Fibroblast of skin of left quadriceps (primary cell): ENCODE data around the gene RNU1-4.
"Not testable (repeated sequence)": the region's sequence is repeated elsewhere in the genome, so short reads cannot be mapped to it uniquely, and the experiment has no call there.

ENCODE experiments used
- DNase-seq, 2 experiments: peaks; one replicate each; pipeline ENCODE4 v3.0.0-alpha.2; 2013; ENCODE audit warnings: low read depth in 2 of 2

Gene RNU1-4

DNA sequence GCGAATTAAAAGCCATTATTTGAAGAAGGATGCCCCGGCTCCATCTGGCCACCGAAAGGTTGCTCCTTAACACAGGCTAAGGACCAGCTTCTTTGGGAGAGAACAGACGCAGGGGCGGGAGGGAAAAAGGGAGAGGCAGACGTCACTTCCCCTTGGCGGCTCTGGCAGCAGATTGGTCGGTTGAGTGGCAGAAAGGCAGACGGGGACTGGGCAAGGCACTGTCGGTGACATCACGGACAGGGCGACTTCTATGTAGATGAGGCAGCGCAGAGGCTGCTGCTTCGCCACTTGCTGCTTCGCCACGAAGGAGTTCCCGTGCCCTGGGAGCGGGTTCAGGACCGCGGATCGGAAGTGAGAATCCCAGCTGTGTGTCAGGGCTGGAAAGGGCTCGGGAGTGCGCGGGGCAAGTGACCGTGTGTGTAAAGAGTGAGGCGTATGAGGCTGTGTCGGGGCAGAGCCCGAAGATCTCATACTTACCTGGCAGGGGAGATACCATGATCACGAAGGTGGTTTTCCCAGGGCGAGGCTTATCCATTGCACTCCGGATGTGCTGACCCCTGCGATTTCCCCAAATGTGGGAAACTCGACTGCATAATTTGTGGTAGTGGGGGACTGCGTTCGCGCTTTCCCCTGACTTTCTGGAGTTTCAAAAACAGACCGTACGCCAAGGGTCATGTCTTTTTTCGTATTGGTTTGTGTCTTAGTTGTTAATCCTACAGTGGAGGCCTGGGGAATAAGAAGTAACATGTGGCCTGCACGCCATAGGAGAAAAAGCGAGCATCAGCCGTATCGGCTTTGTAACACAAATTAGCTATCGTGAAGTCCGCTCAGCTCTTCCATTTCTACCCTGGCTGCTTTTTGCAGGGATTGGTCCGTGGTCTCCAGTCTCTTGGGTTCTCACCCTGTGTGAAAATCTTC is at the start of gene RNU1-4:
Gene RNU1-4 (plus strand): TSS at position 470 of the 918 bp plus-strand sequence.
- not testable (repeated sequence) for DNase-seq

GRCh38 chr1:16690971-16691682 is 49.2 kb upstream of the RNU1-4 start:
- not testable (repeated sequence) for DNase-seq

DNA sequence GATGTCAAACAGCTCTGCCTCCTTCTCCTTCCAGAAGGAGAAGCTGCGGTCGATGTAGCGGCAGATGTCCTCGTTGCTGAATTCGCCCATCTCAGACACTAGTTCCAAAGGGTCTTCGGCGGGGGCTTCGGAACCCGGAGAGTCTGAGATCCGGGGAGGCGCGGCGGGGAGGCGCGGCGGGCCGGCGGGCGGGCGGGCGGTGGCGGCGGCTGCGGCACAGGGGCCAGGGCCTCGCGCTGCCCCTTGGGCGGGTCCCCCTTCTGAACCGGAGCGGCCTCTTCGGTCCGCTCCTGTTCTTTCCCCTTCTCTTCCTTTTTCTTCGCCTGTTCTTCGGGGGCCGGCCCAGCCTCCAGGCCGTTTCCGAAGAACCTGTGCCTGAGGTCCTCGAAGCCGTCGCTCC is 48.0 kb upstream of the RNU1-4 start:
- not testable (repeated sequence) for DNase-seq

- DNase-seq = not testable (repeated sequence)
These were observed 47.4 kb upstream of the RNU1-4 start for GRCh38 chr1:16692717-16693448.

DNA sequence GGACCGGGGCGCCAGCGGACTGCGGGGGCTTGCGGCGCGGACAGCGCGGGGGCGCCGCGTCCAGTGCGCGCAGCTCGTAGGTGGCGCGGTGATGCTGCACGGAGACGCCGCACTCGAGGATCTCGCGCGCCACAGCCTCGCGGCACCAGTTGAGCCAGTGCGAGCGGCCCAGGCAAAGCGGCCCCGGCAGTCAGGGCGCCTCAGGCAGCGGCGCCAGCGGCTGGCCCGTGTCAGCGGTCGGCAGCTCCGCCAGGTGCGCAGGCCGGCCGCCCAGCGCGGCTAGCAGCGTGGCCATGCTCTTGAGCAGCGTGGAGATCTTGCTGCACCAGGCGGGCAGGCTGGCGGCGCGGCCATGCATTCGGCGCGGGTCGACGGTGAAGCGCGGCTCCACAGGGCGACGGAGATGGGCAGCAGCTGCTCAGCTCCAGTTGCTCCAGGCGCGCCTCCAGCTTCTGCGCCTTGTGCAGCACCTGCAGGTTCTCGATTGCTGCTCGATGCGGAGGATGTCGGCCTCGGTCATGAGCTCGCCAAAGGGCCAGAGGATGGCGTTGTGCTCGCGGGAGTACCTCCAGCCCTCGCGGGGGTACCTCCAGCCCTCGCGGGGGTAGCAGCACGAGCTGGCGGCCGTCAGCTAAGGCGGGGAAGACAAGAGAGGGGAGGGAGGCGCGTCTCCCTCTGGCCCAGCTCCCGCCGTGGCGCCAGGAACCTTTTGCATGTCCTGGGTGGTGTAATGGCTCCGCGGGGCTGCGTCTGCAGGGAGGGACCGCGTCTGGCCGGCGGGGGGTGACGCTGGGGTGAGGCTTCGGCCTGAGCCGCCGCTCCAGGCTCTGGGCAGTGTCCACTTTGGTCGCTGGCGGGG is 46.6 kb upstream of the RNU1-4 start:
- not testable (repeated sequence) for DNase-seq

GRCh38 chr1:16694308-16694702 is 46.0 kb upstream of the RNU1-4 start:
- DNase-seq = not testable (repeated sequence)

DNA sequence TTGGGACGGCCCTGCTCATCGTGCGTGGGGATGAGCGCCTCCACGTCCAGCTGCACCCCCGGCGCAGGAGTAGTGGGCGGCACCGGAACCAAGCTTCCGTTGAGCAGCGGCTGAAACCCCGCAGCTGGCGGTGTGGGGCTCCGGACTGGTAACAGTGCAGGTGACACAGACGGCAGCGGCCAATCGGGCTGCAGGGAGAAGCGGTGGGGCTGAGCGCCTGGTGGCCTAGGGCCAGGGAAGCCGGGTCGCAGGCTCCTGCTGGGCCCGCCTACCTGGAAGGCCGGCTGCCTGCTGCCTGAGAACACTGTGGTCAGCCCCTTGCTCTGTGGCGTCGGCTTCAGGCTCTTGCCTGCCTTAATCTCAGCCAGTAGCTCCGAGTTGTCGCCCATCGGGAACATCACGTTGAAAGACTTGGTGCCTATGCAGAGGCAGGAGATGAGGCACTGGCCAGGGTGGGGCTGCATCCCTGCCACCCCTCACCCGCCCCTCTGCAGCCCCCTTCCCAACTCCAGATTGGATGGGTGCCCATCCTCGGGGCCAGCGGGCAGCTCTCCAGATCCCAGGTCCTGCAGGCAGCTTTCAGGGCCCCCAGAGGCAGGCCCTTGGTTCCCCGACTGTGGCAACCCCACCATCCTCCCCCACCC is 43.7 kb upstream of the RNU1-4 start:
- DNase-seq = not testable (repeated sequence)

- DNase-seq = not testable (repeated sequence)
These were observed 43.2 kb upstream of the RNU1-4 start for GRCh38 chr1:16697152-16697551.

GRCh38 chr1:16699440-16699839 is 40.9 kb upstream of the RNU1-4 start:
- DNase-seq = not testable (repeated sequence)

- DNase-seq = not testable (repeated sequence)
These were observed 40.0 kb upstream of the RNU1-4 start for GRCh38 chr1:16700138-16700895.

- not testable (repeated sequence) for DNase-seq
These were observed 39.1 kb upstream of the RNU1-4 start for GRCh38 chr1:16701189-16701588.

DNA sequence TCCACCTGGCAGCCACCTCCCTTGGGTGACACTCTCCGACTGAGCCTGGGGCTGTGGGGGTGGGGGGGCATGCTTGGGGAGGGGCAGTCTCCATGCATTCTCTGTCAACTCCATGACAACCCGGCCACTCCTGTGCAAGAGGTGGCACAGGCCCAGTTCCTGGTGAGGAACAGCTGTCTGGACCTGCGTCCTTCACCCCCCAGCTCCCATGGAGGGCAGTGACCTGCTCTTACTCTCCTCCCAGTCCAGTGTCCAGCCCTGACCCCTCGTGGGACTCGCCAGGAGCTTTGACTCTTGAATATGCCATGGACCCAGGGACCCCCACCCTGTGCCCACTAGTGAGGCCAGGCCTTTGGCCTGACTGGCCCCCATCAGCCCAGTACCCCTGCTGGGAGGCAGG is 38.0 kb upstream of the RNU1-4 start:
- not testable (repeated sequence) for DNase-seq

- not testable (repeated sequence) for DNase-seq
These were observed 37.2 kb upstream of the RNU1-4 start for GRCh38 chr1:16703141-16703540.

DNA sequence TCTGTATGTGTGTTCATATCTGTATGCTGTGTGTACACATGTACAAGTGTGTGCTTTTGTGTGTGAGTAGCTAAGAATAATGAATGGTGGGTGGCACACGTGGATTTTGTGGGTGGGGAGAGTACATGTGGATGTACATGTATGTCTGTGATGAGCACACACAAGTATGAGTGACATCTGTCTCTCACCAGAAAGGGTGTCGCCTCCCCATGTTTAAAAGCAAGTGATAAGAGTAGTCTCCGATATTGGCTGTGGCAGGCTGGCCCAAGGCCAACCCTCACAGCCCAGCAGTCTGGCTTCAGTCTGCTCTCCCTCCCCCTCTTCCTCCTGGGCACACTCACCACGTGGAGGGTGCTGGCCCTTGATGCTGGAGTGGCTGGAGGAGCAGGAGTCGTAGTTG is 36.7 kb upstream of the RNU1-4 start:
- DNase-seq = not testable (repeated sequence)

DNA sequence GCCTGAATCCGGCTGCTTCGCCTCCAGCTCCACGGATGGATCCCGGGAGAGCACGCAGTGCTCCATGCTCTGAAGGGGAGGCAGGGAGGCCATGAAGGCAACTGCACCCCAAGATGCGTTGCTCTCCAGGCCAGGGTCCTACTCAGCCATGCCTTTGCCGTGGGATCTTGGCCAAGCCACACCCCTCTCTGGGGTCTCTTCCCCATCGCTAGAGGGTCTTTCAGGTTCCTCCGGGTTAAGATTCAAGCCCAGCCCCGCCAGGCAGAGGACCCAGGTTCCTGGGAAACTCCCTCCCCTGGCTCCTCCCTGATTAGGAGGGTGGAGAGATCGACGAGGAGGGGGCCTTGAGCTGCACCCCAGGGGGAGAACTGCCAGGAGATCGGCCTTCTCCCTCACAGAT is 36.2 kb upstream of the RNU1-4 start:
- DNase-seq = not testable (repeated sequence)

DNA sequence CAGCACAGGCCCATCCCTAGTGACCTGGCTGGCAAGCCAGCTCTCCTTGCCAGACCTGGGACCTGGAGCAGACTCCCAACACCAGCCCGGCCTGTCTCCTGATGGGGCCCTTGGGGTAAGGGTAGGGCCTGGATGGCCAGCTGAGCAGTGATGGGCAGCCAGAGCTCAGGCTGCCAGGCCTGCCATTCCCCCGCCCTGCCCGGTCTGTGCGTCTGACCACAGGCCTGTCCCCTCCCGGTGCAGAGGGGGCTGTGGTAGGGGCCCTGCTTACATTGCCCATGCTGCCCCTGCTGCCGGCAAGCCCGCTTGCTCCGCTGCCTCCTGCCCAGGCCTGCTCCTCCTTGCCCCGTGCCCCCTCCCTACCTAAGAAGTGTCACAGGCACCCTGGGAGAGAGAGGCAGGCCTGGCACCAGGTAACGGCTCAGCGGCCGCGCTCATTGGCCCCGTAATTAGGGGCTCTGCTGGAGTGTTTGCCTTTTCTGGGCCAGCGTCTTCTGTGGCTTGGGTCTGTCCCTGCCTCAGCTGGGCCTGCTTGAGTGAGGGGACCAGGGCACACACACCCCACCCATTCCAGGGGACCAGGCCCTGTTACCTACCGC is 35.7 kb upstream of the RNU1-4 start:
- DNase-seq = not testable (repeated sequence)

- DNase-seq = not testable (repeated sequence)
These were observed 34.0 kb upstream of the RNU1-4 start for GRCh38 chr1:16706302-16706701.

DNA sequence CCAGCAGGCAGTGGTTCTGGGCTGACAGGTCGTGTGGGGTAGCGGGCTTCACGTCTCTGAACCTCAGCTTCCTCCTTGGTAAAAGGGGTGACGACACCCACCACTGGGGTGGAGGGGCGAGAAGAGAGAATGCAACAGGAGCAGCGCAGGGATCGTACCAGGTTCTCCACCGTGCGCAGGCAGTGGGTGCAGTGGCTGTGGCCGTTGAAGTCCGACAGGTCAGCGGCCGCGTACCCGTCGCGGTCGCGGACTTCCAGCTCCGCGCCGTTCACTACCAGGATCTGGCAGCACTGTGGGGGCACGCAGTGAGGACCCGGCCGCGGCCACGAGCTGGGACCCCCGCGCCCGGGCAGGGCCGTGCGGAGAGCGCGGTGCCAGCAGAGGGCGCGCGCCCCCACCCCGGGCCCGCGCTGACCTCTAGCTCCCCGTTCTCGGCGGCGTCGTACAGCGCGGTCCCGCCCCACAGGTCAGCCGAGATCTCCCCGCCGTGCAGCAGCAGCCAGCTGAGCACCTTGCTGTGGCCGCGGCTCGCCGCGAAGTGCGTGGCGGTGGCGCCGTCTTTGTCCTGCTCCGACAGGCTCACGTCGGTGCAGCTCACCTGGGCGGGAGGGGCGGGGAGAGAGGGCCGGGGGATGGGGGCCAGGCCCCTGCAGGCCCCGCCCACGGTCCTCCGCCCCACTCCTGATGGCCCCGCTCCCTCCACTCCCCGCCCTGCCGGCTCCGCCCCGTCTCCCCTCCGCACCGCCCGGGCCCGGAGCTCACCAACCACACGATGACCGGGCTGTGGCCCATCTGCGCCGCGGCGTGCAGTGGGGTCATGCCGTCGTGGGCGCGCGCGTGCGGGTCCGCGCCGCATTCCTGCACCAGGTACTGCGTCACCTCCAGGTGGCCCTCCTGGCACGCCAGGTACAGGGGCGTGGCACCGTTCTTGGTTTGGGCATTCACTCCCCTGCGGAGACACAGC is 32.9 kb upstream of the RNU1-4 start:
- not testable (repeated sequence) for DNase-seq
